Mucosa of rectum (tissue), 2 donors: Measurements from ENCODE around the gene TMEM238.
A peak's percentile ranks its signal among the peaks of the same experiment; 100 is the strongest.

Source experiments
- H3K27ac ChIP-seq, 2 donors: one replicate each; pipeline ENCODE4 v1.7.0; 2013; ENCODE audit warnings: inconsistent platforms in 2 of 2, low read depth in 2 of 2, low read length in 2 of 2
- H3K27me3 ChIP-seq, 2 donors: one replicate each; pipeline ENCODE4 v1.7.0; 2013; ENCODE audit warnings: low read length in 2 of 2; ENCODE audit not compliant: control insufficient read depth in 2 of 2, insufficient read depth in 2 of 2
- H3K36me3 ChIP-seq, 2 donors: one replicate each; pipeline ENCODE4 v1.7.0; 2013; ENCODE audit warnings: low read length in 2 of 2; ENCODE audit not compliant: control insufficient read depth in 2 of 2, insufficient read depth in 2 of 2
- H3K4me1 ChIP-seq, 2 donors: one replicate each; pipeline ENCODE4 v1.7.0; 2013; ENCODE audit warnings: low read length in 2 of 2, mild to moderate bottlenecking in 1 of 2; ENCODE audit not compliant: control insufficient read depth in 2 of 2, insufficient read depth in 2 of 2
- H3K4me3 ChIP-seq, 2 donors: one replicate each; pipeline ENCODE4 v1.7.0; 2013; ENCODE audit warnings: low read length in 2 of 2
- H3K9ac ChIP-seq, 2 donors: one replicate each; pipeline ENCODE4 v1.7.0; 2013; ENCODE audit warnings: low read length in 2 of 2, low read depth in 1 of 2, mild to moderate bottlenecking in 1 of 2
- H3K9me3 ChIP-seq, 2 donors: one replicate each; pipeline ENCODE4 v1.7.0; 2013; ENCODE audit warnings: low read length in 2 of 2; ENCODE audit not compliant: control insufficient read depth in 2 of 2
- donor health status: healthy.
- donor health status: Normal muscosa, but diverticular disease.

The TMEM238 gene

GRCh38 chr19:55389386-55390317 is 5.6 kb upstream of the TMEM238 start:
- Histone ChIP-seq H3K27me3 (no peaks in the 10 kb centered on the region), H3K4me1 (peaks cover 29 to 30% of the 10 kb centered on the region in 2 donors), H3K27ac (no peak overlapping the region), H3K4me3 (no peak overlapping the region), H3K9me3 (no peaks in the 10 kb centered on the region), H3K9ac (no peak overlapping the region), H3K36me3 (peaks cover 31 to 44% of the 10 kb centered on the region in 2 donors)

GRCh38 chr19:55387736-55388497 is 3.8 kb upstream of the TMEM238 start:
- peak overlapping the region; percentile 54 to 97 for H3K9ac ChIP-seq
- peaks cover 39 to 41% of the 10 kb centered on the region in 2 donors for H3K4me1 ChIP-seq
- peaks cover 31 to 44% of the 10 kb centered on the region in 2 donors for H3K36me3 ChIP-seq
- no peaks in the 10 kb centered on the region for H3K27me3 ChIP-seq
- no peaks in the 10 kb centered on the region for H3K9me3 ChIP-seq
- H3K4me3 ChIP-seq, result peak overlapping the region; percentile 99
- no peak overlapping the region for H3K27ac ChIP-seq

GRCh38 chr19:55386493-55386971 is 2.4 kb upstream of the TMEM238 start:
- H3K36me3 ChIP-seq, result peaks cover 31 to 42% of the 10 kb centered on the region in 2 donors
- peaks cover 42 to 44% of the 10 kb centered on the region in 2 donors for H3K4me1 ChIP-seq
- peak overlapping the region; percentile 76 to 96 for H3K27ac ChIP-seq
- peak overlapping the region; percentile 99 for H3K4me3 ChIP-seq
- no peaks in the 10 kb centered on the region for H3K27me3 ChIP-seq
- peak overlapping the region; percentile 97 to 98 for H3K9ac ChIP-seq
- no peaks in the 10 kb centered on the region for H3K9me3 ChIP-seq

- Histone ChIP-seq H3K36me3 (peaks cover 31 to 35% of the 10 kb centered on the region in 2 donors), H3K9me3 (no peaks in the 10 kb centered on the region), H3K4me1 (peaks cover 42 to 44% of the 10 kb centered on the region in 2 donors), H3K4me3 (peak within 1 kb of the TSS; percentile 99), H3K27ac (peak within 1 kb of the TSS; percentile 95 to 96), H3K27me3 (no peaks in the 10 kb centered on the region), H3K9ac (peak within 1 kb of the TSS; percentile 97 to 98)
These were observed 1.8 kb upstream of the TMEM238 start, which contains the start of gene RPL28 for GRCh38 chr19:55385724-55386492. RPL28 (plus strand) TSS chr19:55385932; CDS start chr19:55386358, 426 bp downstream.

GRCh38 chr19:55384920-55385723 is 1.0 kb upstream of the TMEM238 start:
- peak overlapping the region; percentile 96 to 97 for H3K9ac ChIP-seq
- H3K9me3 ChIP-seq, result no peaks in the 10 kb centered on the region
- H3K4me1 ChIP-seq, result peaks cover 42 to 44% of the 10 kb centered on the region in 2 donors
- peaks cover 26 to 31% of the 10 kb centered on the region in 2 donors for H3K36me3 ChIP-seq
- H3K4me3 ChIP-seq, result peak overlapping the region; percentile 99
- no peaks in the 10 kb centered on the region for H3K27me3 ChIP-seq
- peak overlapping the region; percentile 95 to 96 for H3K27ac ChIP-seq

- Histone ChIP-seq H3K36me3 (peaks cover 16 to 19% of the 10 kb centered on the region in 2 donors), H3K27me3 (no peaks in the 10 kb centered on the region), H3K27ac (peak overlapping the region; percentile 95 to 96), H3K9me3 (no peaks in the 10 kb centered on the region), H3K4me3 (peak overlapping the region; percentile 99), H3K9ac (peak overlapping the region; percentile 60 to 97), H3K4me1 (peaks cover 40 to 42% of the 10 kb centered on the region in 2 donors)
These were observed 587 bp downstream of the TMEM238 start for GRCh38 chr19:55383279-55384130.

GRCh38 chr19:55382522-55383054 is 1.5 kb downstream of the TMEM238 start:
- Histone ChIP-seq H3K27ac (no peak overlapping the region), H3K9me3 (no peaks in the 10 kb centered on the region), H3K36me3 (peaks cover 7 to 10% of the 10 kb centered on the region in 2 donors), H3K9ac (no peak overlapping the region), H3K4me1 (peaks cover 31 to 33% of the 10 kb centered on the region in 2 donors), H3K4me3 (peak overlapping the region in 1 of 2 donors; percentile 67), H3K27me3 (no peaks in the 10 kb centered on the region)

- H3K27me3 ChIP-seq, result no peaks in the 10 kb centered on the region
- no peak overlapping the region for H3K9ac ChIP-seq
- H3K9me3 ChIP-seq, result no peaks in the 10 kb centered on the region
- no peak overlapping the region for H3K4me3 ChIP-seq
- H3K36me3 ChIP-seq, result peaks cover 2 to 4% of the 10 kb centered on the region in 2 donors
- peaks cover 25 to 27% of the 10 kb centered on the region in 2 donors for H3K4me1 ChIP-seq
- H3K27ac ChIP-seq, result no peak overlapping the region
These were observed 2.1 kb downstream of the TMEM238 start for GRCh38 chr19:55382013-55382412.
